H9 (cell line): ENCODE results near the gene FCRL3. TPM values are rescaled to one million over a fixed set of nuclear protein-coding genes. Genes with fewer than 3 reads are reported as not detected.

ENCODE experiments used
- DNase-seq: peaks from one replicate; pipeline ENCODE4 v3.0.0-alpha.2; 2017
- H2AFZ ChIP-seq: one replicate; pipeline ENCODE4 v1.6.1; 2013; ENCODE audit warnings: mild to moderate bottlenecking, low read length, control low read depth, moderate library complexity
- H2AK5ac ChIP-seq: 2 replicates; pipeline ENCODE4 v1.6.1; 2013; ENCODE audit warnings: low read length, control low read depth, mixed read lengths; ENCODE audit not compliant: insufficient read length
- H2BK120ac ChIP-seq: one replicate; pipeline ENCODE4 v1.6.1; 2013; ENCODE audit warnings: low read depth, mild to moderate bottlenecking, low read length, control low read depth, inconsistent platforms; ENCODE audit not compliant: poor library complexity, severe bottlenecking
- H2BK12ac ChIP-seq: 2 replicates; pipeline ENCODE4 v1.6.1; 2013; ENCODE audit warnings: low read length, control low read depth, mixed read lengths, low read depth; ENCODE audit not compliant: insufficient read length
- H2BK15ac ChIP-seq: 2 replicates; pipeline ENCODE4 v1.6.1; 2013; ENCODE audit warnings: low read depth, low read length, control low read depth
- H2BK20ac ChIP-seq: one replicate; pipeline ENCODE4 v1.6.1; 2013; ENCODE audit warnings: low read depth, mild to moderate bottlenecking, low read length, control low read depth, inconsistent platforms; ENCODE audit not compliant: poor library complexity, severe bottlenecking
- H2BK5ac ChIP-seq: 2 replicates; pipeline ENCODE4 v1.6.1; 2013; ENCODE audit warnings: low read length, control low read depth, mixed read lengths; ENCODE audit not compliant: insufficient read length
- H3K14ac ChIP-seq: 2 replicates; pipeline ENCODE4 v1.6.1; 2013; ENCODE audit warnings: low read length, control low read depth; ENCODE audit not compliant: insufficient read depth
- H3K18ac ChIP-seq: 2 replicates; pipeline ENCODE4 v1.6.1; 2013; ENCODE audit warnings: low read depth, mild to moderate bottlenecking, mixed read lengths, low read length, control low read depth; ENCODE audit not compliant: insufficient read length
- H3K23ac ChIP-seq: 2 replicates; pipeline ENCODE4 v1.6.1; 2013; ENCODE audit warnings: low read length, control low read depth, mixed read lengths, low read depth; ENCODE audit not compliant: insufficient read length
- H3K23me2 ChIP-seq: 2 replicates; pipeline ENCODE4 v1.6.1; 2013; ENCODE audit warnings: low read depth, mild to moderate bottlenecking, mixed read lengths, low read length, control low read depth; ENCODE audit not compliant: insufficient read length, poor library complexity, severe bottlenecking
- H3K27ac ChIP-seq: 2 replicates; pipeline ENCODE4 v1.5.1; 2013; ENCODE audit warnings: low read length, control low read depth, mixed read lengths, low read depth; ENCODE audit not compliant: insufficient read length
- H3K27me3 ChIP-seq: 2 replicates; pipeline ENCODE4 v1.6.1; 2013; ENCODE audit warnings: low read length, control low read depth, inconsistent platforms; ENCODE audit not compliant: insufficient read depth
- H3K4ac ChIP-seq: 2 replicates; pipeline ENCODE4 v1.6.1; 2013; ENCODE audit warnings: low read depth, mild to moderate bottlenecking, control low read depth, inconsistent platforms, low read length, moderate library complexity
- H3K4me1 ChIP-seq: 2 replicates; pipeline ENCODE4 v1.6.1; 2013; ENCODE audit warnings: low read length, control low read depth, inconsistent platforms; ENCODE audit not compliant: insufficient read depth
- H3K4me2 ChIP-seq: 2 replicates; pipeline ENCODE4 v1.6.1; 2013; ENCODE audit warnings: low read length, control low read depth, mixed read lengths; ENCODE audit not compliant: insufficient read length, insufficient read depth
- H3K56ac ChIP-seq: 2 replicates; pipeline ENCODE4 v1.6.1; 2013; ENCODE audit warnings: low read depth, mild to moderate bottlenecking, mixed read lengths, low read length, control low read depth; ENCODE audit not compliant: insufficient read length
- H3K79me1 ChIP-seq: 2 replicates; pipeline ENCODE4 v1.6.1; 2013; ENCODE audit warnings: low read depth, mild to moderate bottlenecking, moderate library complexity, low read length, control low read depth, inconsistent platforms; ENCODE audit not compliant: insufficient read depth, poor library complexity, severe bottlenecking
- H3K79me2 ChIP-seq: 2 replicates; pipeline ENCODE4 v1.6.1; 2013; ENCODE audit warnings: low read length, control low read depth, inconsistent platforms; ENCODE audit not compliant: insufficient read depth
- H3K9ac ChIP-seq: 2 replicates; pipeline ENCODE4 v1.6.1; 2013; ENCODE audit warnings: low read length, control low read depth, mixed read lengths; ENCODE audit not compliant: insufficient read length; ENCODE audit errors: extremely low read depth
- H3K9me3 ChIP-seq: one replicate; pipeline ENCODE4 v1.6.1; 2013; ENCODE audit warnings: low read depth, low read length, inconsistent platforms; ENCODE audit not compliant: control insufficient read depth
- H3T11ph ChIP-seq: one replicate; pipeline ENCODE4 v1.6.1; 2013; ENCODE audit warnings: mild to moderate bottlenecking, low read length, control low read depth, inconsistent platforms
- H4K20me1 ChIP-seq: one replicate; pipeline ENCODE4 v1.6.1; 2013; ENCODE audit not compliant: control insufficient read depth, insufficient read length, insufficient read depth
- H4K5ac ChIP-seq: 2 replicates; pipeline ENCODE4 v1.6.1; 2013; ENCODE audit warnings: low read depth, mild to moderate bottlenecking, mixed read lengths, low read length, control low read depth; ENCODE audit not compliant: insufficient read length
- H4K8ac ChIP-seq: replicated peaks from 2 replicates; pipeline ENCODE4 v1.6.1; 2013; ENCODE audit warnings: low read length, control low read depth, mixed read lengths, low read depth; ENCODE audit not compliant: insufficient read length
- H4K91ac ChIP-seq: 2 replicates; pipeline ENCODE4 v1.6.1; 2013; ENCODE audit warnings: low read depth, mild to moderate bottlenecking, moderate library complexity, mixed read lengths, low read length, control low read depth; ENCODE audit not compliant: insufficient read length
- H3K27ac Mint-ChIP-seq, 3 experiments: 2 replicates in 2 of 3; 3 replicates in 1 of 3; pipeline ENCODE4 v1.8.0; 2020 to 2021; ENCODE audit warnings: mixed read lengths in 3 of 3, mild to moderate bottlenecking in 1 of 3, moderate library complexity in 1 of 3
- H3K27me3 Mint-ChIP-seq: 2 replicates; pipeline ENCODE4 v1.8.0; 2021; ENCODE audit warnings: low read depth, mild to moderate bottlenecking, moderate library complexity, mixed read lengths
- H3K36me3 Mint-ChIP-seq, 3 experiments: 2 replicates in 2 of 3; 3 replicates in 1 of 3; pipeline ENCODE4 v1.8.0; 2020 to 2021; ENCODE audit warnings: low read depth in 3 of 3, mixed read lengths in 3 of 3; ENCODE audit not compliant: insufficient read depth in 1 of 3
- H3K4me1 Mint-ChIP-seq, 2 experiments: 2 replicates each; pipeline ENCODE4 v1.8.0; 2020; ENCODE audit warnings: mixed read lengths in 2 of 2
- H3K4me3 Mint-ChIP-seq, 2 experiments: 2 replicates in 1 of 2; 3 replicates in 1 of 2; pipeline ENCODE4 v1.8.0; 2020 to 2021; ENCODE audit warnings: mild to moderate bottlenecking in 2 of 2, mixed read lengths in 2 of 2, moderate library complexity in 1 of 2
- H3K9me3 Mint-ChIP-seq, 2 experiments: 2 replicates in 1 of 2; 3 replicates in 1 of 2; pipeline ENCODE4 v1.8.0; 2020; ENCODE audit warnings: mild to moderate bottlenecking in 2 of 2, mixed read lengths in 2 of 2, moderate library complexity in 1 of 2
- CTCF ChIP-seq: fragments of 200-600 bp; sonication (generic); conservative IDR thresholded peaks from 3 replicates; pipeline ENCODE4 v1.8.0; 2021; ENCODE audit warnings: antibody characterized with exemption, mild to moderate bottlenecking
- WGBS: extraction: QIAGEN DNeasy Blood & Tissue Kit; methylation state at CpG from one replicate; pipeline ENCODE4 v1.1.7; 2013; ENCODE audit warnings: missing lambda C conversion rate, low lambda C conversion rate, mixed read lengths; ENCODE audit not compliant: insufficient read length; ENCODE audit errors: extremely low coverage; 5-methylcytosine and 5-hydroxymethylcytosine counted together
- total RNA-seq: library from RNA; stranded (reverse); gene quantifications from 2 replicates; pipeline ENCODE4 v1.2.1, GENCODE V29; 2021

Gene FCRL3
- total RNA-seq, 1 experiment from 2014 or later = not detected

DNA sequence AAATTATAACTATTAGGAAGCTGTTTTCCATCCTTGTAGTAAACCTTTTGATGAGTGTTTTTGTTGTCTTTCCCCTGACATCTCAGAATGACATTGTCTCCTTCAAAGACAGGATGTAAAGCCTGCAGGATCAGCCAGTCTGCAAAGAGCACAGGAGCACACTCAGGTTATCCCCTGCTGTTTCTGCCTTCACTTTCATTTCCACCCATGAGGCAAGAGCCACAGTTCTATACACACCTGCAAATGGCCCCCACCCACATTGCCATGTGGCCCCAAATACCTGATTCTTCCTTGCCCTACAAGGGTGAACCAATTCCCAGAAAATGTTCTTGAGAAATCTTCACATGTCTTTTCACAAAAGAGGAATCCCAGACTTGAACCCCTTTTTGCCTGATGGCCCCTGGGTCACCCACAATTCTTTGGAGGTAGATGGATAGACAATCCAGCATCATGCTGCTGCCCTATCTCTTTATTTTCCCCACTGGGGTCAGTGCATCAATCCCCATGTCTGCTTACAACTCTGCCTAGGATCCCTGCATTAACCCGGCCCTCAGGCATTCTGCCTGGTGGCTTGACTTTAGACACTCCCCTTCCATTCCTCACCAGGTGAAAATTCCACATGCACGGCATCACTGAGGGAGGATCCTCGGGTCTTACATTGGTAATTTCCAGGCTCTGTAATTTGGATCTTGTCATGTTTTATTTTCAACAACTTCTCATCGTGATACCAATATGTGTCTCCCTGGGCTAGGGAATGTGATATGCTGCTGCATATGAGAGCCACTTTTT, 2.6 kb downstream of the FCRL3 start:
- H3K36me3 Mint-ChIP-seq = no peaks in the 10 kb centered on the region
- Histone ChIP-seq H3K79me2 (no peaks in the 10 kb centered on the region), H2BK120ac (no peak overlapping the region), H3K9me3 (no peaks in the 10 kb centered on the region), H3K4ac (no peak overlapping the region), H3K27me3 (no peaks in the 10 kb centered on the region), H2BK5ac (no peak overlapping the region), H2AFZ (no peak overlapping the region), H2BK15ac (no peak overlapping the region), H3K23me2 (no peaks in the 10 kb centered on the region), H2AK5ac (no peak overlapping the region), H4K20me1 (no peaks in the 10 kb centered on the region), H4K5ac (no peak overlapping the region), H3K4me2 (no peak overlapping the region), H3K14ac (no peak overlapping the region), H3T11ph (no peak overlapping the region), H3K23ac (no peak overlapping the region), H2BK20ac (no peak overlapping the region), H2BK12ac (no peak overlapping the region), H3K27ac (no peak overlapping the region), H3K18ac (no peak overlapping the region), H4K8ac (no peak overlapping the region), H3K9ac (no peak overlapping the region), H3K79me1 (no peaks in the 10 kb centered on the region), H4K91ac (no peak overlapping the region), H3K56ac (no peak overlapping the region), H3K4me1 (no peaks in the 10 kb centered on the region)
- H3K27me3 Mint-ChIP-seq = no peaks in the 10 kb centered on the region; the same call in 1 of the 2 replicates
- H3K4me3 Mint-ChIP-seq = no peak overlapping the region; a peak in 1 of 5 replicates
- peaks cover 7 to 19% of the 10 kb centered on the region in 2 experiments for H3K4me1 Mint-ChIP-seq
- no peaks in the 10 kb centered on the region for H3K9me3 Mint-ChIP-seq
- no peak for DNase-seq
- no CpG with 5 or more reads among the region's 4 CpGs for WGBS
- no peak for TF ChIP-seq CTCF
- H3K27ac Mint-ChIP-seq = no peak overlapping the region
